Panc1 (cell line): ENCODE results near the gene IDE. TPM values are rescaled to one million over a fixed set of nuclear protein-coding genes. Genes with fewer than 3 reads are reported as not detected.

Experiments
- ATAC-seq: fragments of 200-7000 bp; cut with Tn5 transposase; 2 replicates; pipeline ENCODE4 v1.9.1; 2020; ENCODE audit warnings: mild to moderate bottlenecking, moderate library complexity
- BruUV-seq: library from RNA; stranded (reverse); fragments of 400-500 nt; replicated peaks from 2 replicates; lab custom pipeline; 2021; lab: Mats Ljungman, UMichigan
- CTCF ChIA-PET: fragments of 300-600 bp; sonication (Branson Sonifier 250); formaldehyde crosslinking; loops from one replicate; lab custom pipeline; 2022; ENCODE audit warnings: antibody characterized with exemption; lab: Charles Lee
- POLR2A ChIA-PET: fragments of 300-600 bp; sonication (Branson Sonifier 250); formaldehyde crosslinking; loops from one replicate; lab custom pipeline; 2022; ENCODE audit warnings: antibody characterized with exemption; lab: Charles Lee
- DNase-seq: peaks from one replicate; pipeline ENCODE4 v3.0.0-alpha.2; 2010; ENCODE audit warnings: low read depth, low spot score
- H3K27ac ChIP-seq: 2 replicates; pipeline ENCODE4 v1.5.1; 2011; ENCODE audit warnings: mild to moderate bottlenecking, low read length, inconsistent platforms
- H3K27me3 ChIP-seq: fragments of 200-500 bp; sonication (Bioruptor generic); 2 replicates; pipeline ENCODE4 v1.6.0; 2014; ENCODE audit warnings: low read length, inconsistent platforms; ENCODE audit not compliant: control insufficient read depth, insufficient read depth
- H3K36me3 ChIP-seq: fragments of 200-500 bp; sonication (Bioruptor generic); 2 replicates; pipeline ENCODE4 v1.5.1; 2014; ENCODE audit warnings: inconsistent platforms, mild to moderate bottlenecking, low read length, moderate library complexity; ENCODE audit not compliant: control insufficient read depth, insufficient read depth
- H3K4me1 ChIP-seq: 2 replicates; pipeline ENCODE4 v1.5.1; 2011; ENCODE audit warnings: inconsistent platforms, mild to moderate bottlenecking, low read length, moderate library complexity; ENCODE audit not compliant: control insufficient read depth, insufficient read depth
- H3K4me3 ChIP-seq, 2 experiments: 2 replicates each; pipeline ENCODE4 v1.5.1; 2011 to 2012; ENCODE audit warnings: low read depth in 2 of 2, low read length in 2 of 2, mild to moderate bottlenecking in 2 of 2, inconsistent platforms in 1 of 2, moderate library complexity in 1 of 2
- H3K9me3 ChIP-seq: fragments of 200-500 bp; sonication (Bioruptor generic); 2 replicates; pipeline ENCODE4 v1.5.1; 2014; ENCODE audit warnings: low read depth, mild to moderate bottlenecking, inconsistent platforms, low read length, moderate library complexity; ENCODE audit not compliant: control insufficient read depth, insufficient read depth
- CTCF ChIP-seq: fragments of 450-650 bp; IDR thresholded peaks from 2 replicates; pipeline ENCODE4 v1.5.1; 2017; ENCODE audit warnings: mild to moderate bottlenecking
- POLR2AphosphoS5 ChIP-seq: IDR thresholded peaks from 2 replicates; pipeline ENCODE4 v1.6.1; 2012; ENCODE audit warnings: mild to moderate bottlenecking, low read depth, low read length, moderate library complexity
- REST ChIP-seq, 2 experiments: IDR thresholded peaks; 2 replicates each; pipeline ENCODE4 v1.6.1; 2011 to 2012; ENCODE audit warnings: low read depth in 2 of 2, control low read depth in 1 of 2, low read length in 1 of 2, mild to moderate bottlenecking in 1 of 2, moderate library complexity in 1 of 2; ENCODE audit not compliant: insufficient read depth in 1 of 2
- SIN3A ChIP-seq: IDR thresholded peaks from 2 replicates; pipeline ENCODE4 v1.6.1; 2012; ENCODE audit warnings: low read depth, mild to moderate bottlenecking, low read length, moderate library complexity, borderline replicate concordance; ENCODE audit not compliant: insufficient read depth
- TCF7L2 ChIP-seq: IDR thresholded peaks from 2 replicates; pipeline ENCODE4 v1.6.1; 2011; ENCODE audit warnings: mild to moderate bottlenecking, low read depth, low read length, inconsistent platforms
- in situ Hi-C: cut with HindIII; loops from 2 replicates; pipeline ENCODE4 v1.10.0; 2016; ENCODE audit warnings: low sequenced_read_pairs, low pct_unique_long_range_greater_than_20kb
- intact Hi-C: fragments of 100-400 bp; cut with micrococcal nuclease; formaldehyde crosslinking; loops from one replicate; pipeline ENCODE4 v1.10.0; 2022; ENCODE audit not compliant: unreplicated experiment
- total RNA-seq: library from RNA; stranded (reverse); gene quantifications from one replicate; pipeline ENCODE4 v1.2.1, GENCODE V29; 2021; ENCODE audit not compliant: unreplicated experiment

The IDE gene
- total RNA-seq, 1 experiment from 2014 or later = 79.0 TPM

- Histone ChIP-seq H3K4me1 (peaks cover 13% of the 10 kb centered on the region), H3K27ac (no peak overlapping the region), H3K9me3 (no peaks in the 10 kb centered on the region), H3K4me3 (no peak overlapping the region), H3K36me3 (no peaks in the 10 kb centered on the region), H3K27me3 (no peaks in the 10 kb centered on the region)
- TF ChIP-seq TCF7L2 (no peak), CTCF (no peak), REST (IDR thresholded peaks at IDR 0.05; ENCODE audit: insufficient read depth in 1 of 2, low read depth in 2 of 2, low read length in 1 of 2) (no peak), POLR2AphosphoS5 (no peak), SIN3A (no peak)
- in situ Hi-C loops (no loop called here), intact Hi-C loops (no loop called here)
- DNase-seq (no peak), ATAC-seq (no peak)
- ChIA-PET POLR2A (no interaction called here), CTCF (no interaction called here)
- no TSS peak for BruUV-seq
Observed at GRCh38 chr10:92567952-92568600, 5.8 kb downstream of the IDE start.

GRCh38 chr10:92562424-92562823 lies 11.5 kb downstream of the IDE start:
- H3K27ac ChIP-seq = no peak overlapping the region
- DNase-seq (no peak), ATAC-seq (no peak)
- no peaks in the 10 kb centered on the region for H3K9me3 ChIP-seq
- TF ChIP-seq REST (IDR thresholded peaks at IDR 0.05; ENCODE audit: insufficient read depth in 1 of 2, low read depth in 2 of 2, low read length in 1 of 2) (no peak), SIN3A (no peak), TCF7L2 (no peak), CTCF (no peak), POLR2AphosphoS5 (no peak)
- H3K27me3 ChIP-seq = no peaks in the 10 kb centered on the region
- intact Hi-C loops (no loop called here), in situ Hi-C loops (no loop called here)
- H3K4me1 ChIP-seq = no peaks in the 10 kb centered on the region
- H3K36me3 ChIP-seq = peaks cover 3% of the 10 kb centered on the region; the same call in 1 of the 2 replicates
- POLR2A ChIA-PET = no interaction called here
- H3K4me3 ChIP-seq = no peak overlapping the region
- BruUV-seq = no TSS peak
- CTCF ChIA-PET = interaction anchor here (1.0 kb wide), 1 partner anchor 12 kb away, joined by 4 read pairs; the partner anchor contains the start of gene IDE
